Measurements from ENCODE around the gene VWA8. TPM values are rescaled to one million over a fixed set of nuclear protein-coding genes. Genes with fewer than 3 reads are reported as not detected.

Gene VWA8
- total and polyA plus RNA-seq, 2 experiments from 2014 or later, result 6.3 to 24.6 TPM

- TF ChIP-seq ETS1 (IDR thresholded peaks at IDR 0.05) (no peak), CTCF (conservative IDR thresholded peaks at IDR 0.05; ENCODE audit: low read depth in 2 of 2) (no peak), NANOG (IDR thresholded peaks at IDR 0.05; ENCODE audit: borderline replicate concordance) (no peak), EZH2phosphoT487 (IDR thresholded peaks at IDR 0.05; ENCODE audit: unreplicated experiment) (no peak), REST (IDR thresholded peaks at IDR 0.05; ENCODE audit: unreplicated experiment) (no peak), ZNF114 (CRISPR knock-in tag; IDR thresholded peaks at IDR 0.05) (no peak), JUNB (IDR thresholded peaks at IDR 0.05; ENCODE audit: unreplicated experiment) (no peak)
Measured at GRCh38 chr13:41788552-41788951, 172.4 kb downstream of the VWA8 start (continued).

GRCh38 chr13:41785402-41786172, 175.3 kb downstream of the VWA8 start:
- Histone ChIP-seq H3K36me3 (ENCODE audit: insufficient read depth) (no peaks in the 10 kb centered on the region), H3F3A (replicated peaks; ENCODE audit: low read depth) (no peaks in the 10 kb centered on the region), H3K4me1 (ENCODE audit: insufficient read depth) (no peaks in the 10 kb centered on the region), H3K4me2 (no peak overlapping the region), H3K9me2 (ENCODE audit: insufficient read depth) (no peaks in the 10 kb centered on the region), H4K20me1 (replicated peaks; ENCODE audit: insufficient read depth) (no peaks in the 10 kb centered on the region), H3K79me2 (replicated peaks; ENCODE audit: insufficient read depth) (no peaks in the 10 kb centered on the region), H3K27me3 (ENCODE audit: insufficient read depth) (no peaks in the 10 kb centered on the region), H2AFZ (no peak overlapping the region), H3K4me3 (no peak overlapping the region), H3K27ac (ENCODE audit: low read depth) (no peak overlapping the region)
- Mint-ChIP-seq H3K27me3 (ENCODE audit: insufficient read depth, low read depth, poor library complexity) (no peaks in the 10 kb centered on the region), H3K4me3 (no peak overlapping the region), H3K36me3 (ENCODE audit: low read depth) (no peaks in the 10 kb centered on the region), H3K4me1 (peaks cover 5% of the 10 kb centered on the region; the same call in 2 of the 3 replicates), H3K27ac (no peak overlapping the region), H3K9me3 (no peaks in the 10 kb centered on the region)
- DNase-seq (ENCODE audit: low spot score) (no peak), ATAC-seq (no peak)
- no peak for TF ChIP-seq CREB1 (CRISPR knock-in tag; IDR thresholded peaks at IDR 0.05; ENCODE audit: low read depth)
- no peak for TF ChIP-seq ZNF462 (CRISPR knock-in tag; IDR thresholded peaks at IDR 0.05)
- TF ChIP-seq EZH2phosphoT487 (IDR thresholded peaks at IDR 0.05; ENCODE audit: unreplicated experiment), result no peak
- no peak for TF ChIP-seq JUNB (IDR thresholded peaks at IDR 0.05; ENCODE audit: unreplicated experiment)
- no peak for TF ChIP-seq POLR2AphosphoS5 (IDR thresholded peaks at IDR 0.05; ENCODE audit: low read depth)
- no peak for TF ChIP-seq EZH2 (IDR thresholded peaks at IDR 0.05; ENCODE audit: low read depth, unreplicated experiment)
- TF ChIP-seq STAT1 (IDR thresholded peaks at IDR 0.05; ENCODE audit: unreplicated experiment), result no peak

Measured in GM23338 (cell line).